Keratinocyte (primary cell): ENCODE measurements around the gene SVOPL. TPM values are rescaled to one million over a fixed set of nuclear protein-coding genes. Genes with fewer than 3 reads are reported as not detected.

ENCODE experiments used
- DNase-seq: peaks from one replicate; pipeline ENCODE4 v3.0.0-alpha.2; 2011; ENCODE audit warnings: low read depth, missing footprints, low spot score
- FAIRE-seq: peaks from 2 replicates; lab custom pipeline; 2011; peaks lifted over from hg19 to GRCh38; lab: Jason Lieb, UNC
- H2AFZ ChIP-seq: 2 replicates; pipeline ENCODE4 v1.6.0; 2012; ENCODE audit warnings: low read length, control low read depth, inconsistent platforms; ENCODE audit not compliant: control insufficient read depth
- H3K27ac ChIP-seq: 2 replicates; pipeline ENCODE4 v1.5.1; 2011; ENCODE audit warnings: low read length; ENCODE audit not compliant: control insufficient read depth, insufficient read depth
- H3K27me3 ChIP-seq: 3 replicates; pipeline ENCODE4 v1.6.0; 2011; ENCODE audit warnings: low read length; ENCODE audit not compliant: control insufficient read depth, insufficient read depth; ENCODE audit errors: extremely low read depth
- H3K36me3 ChIP-seq, 2 experiments: 2 replicates in 1 of 2; 3 replicates in 1 of 2; pipeline ENCODE4 v1.5.1; 2011; ENCODE audit warnings: low read length in 2 of 2, mild to moderate bottlenecking in 1 of 2; ENCODE audit not compliant: control insufficient read depth in 2 of 2, insufficient read depth in 2 of 2; ENCODE audit errors: extremely low read depth in 1 of 2
- H3K4me1 ChIP-seq: 3 replicates; pipeline ENCODE4 v1.5.1; 2011; ENCODE audit warnings: low read length; ENCODE audit not compliant: control insufficient read depth, insufficient read depth; ENCODE audit errors: extremely low read depth
- H3K4me2 ChIP-seq: 3 replicates; pipeline ENCODE4 v1.6.0; 2011; ENCODE audit warnings: low read depth, low read length; ENCODE audit not compliant: control insufficient read depth, insufficient read depth; ENCODE audit errors: extremely low read depth
- H3K4me3 ChIP-seq, 3 experiments: fragments of 200-600 bp in 1 of 3; sonication (generic) in 1 of 3; 2 replicates in 2 of 3; 3 replicates in 1 of 3; pipeline ENCODE4 v1.5.1; 2011 to 2016; ENCODE audit warnings: low read length in 3 of 3, mild to moderate bottlenecking in 3 of 3, control low read depth in 2 of 3, inconsistent platforms in 1 of 3, low read depth in 1 of 3, mixed read lengths in 1 of 3, mixed run types in 1 of 3, moderate library complexity in 1 of 3; ENCODE audit not compliant: control insufficient read depth in 2 of 3, insufficient read depth in 2 of 3; ENCODE audit errors: extremely low read depth in 1 of 3
- H3K79me2 ChIP-seq: 2 replicates; pipeline ENCODE4 v1.6.0; 2012; ENCODE audit warnings: low read length; ENCODE audit not compliant: control insufficient read depth, insufficient read depth
- H3K9ac ChIP-seq: 3 replicates; pipeline ENCODE4 v1.6.0; 2011; ENCODE audit warnings: low read length; ENCODE audit not compliant: control insufficient read depth, insufficient read depth; ENCODE audit errors: extremely low read depth
- H3K9me1 ChIP-seq: 3 replicates; pipeline ENCODE4 v1.6.0; 2011; ENCODE audit warnings: low read length; ENCODE audit not compliant: control insufficient read depth, insufficient read depth; ENCODE audit errors: extremely low read depth
- H3K9me3 ChIP-seq: 2 replicates; pipeline ENCODE4 v1.5.1; 2012; ENCODE audit warnings: low read depth, low read length; ENCODE audit not compliant: control insufficient read depth
- H4K20me1 ChIP-seq: 3 replicates; pipeline ENCODE4 v1.6.0; 2011; ENCODE audit warnings: low read length; ENCODE audit not compliant: control insufficient read depth, insufficient read depth; ENCODE audit errors: extremely low read depth
- CTCF ChIP-seq, 3 experiments: IDR thresholded peaks in 1 of 3; conservative IDR thresholded peaks in 1 of 3; optimal IDR thresholded peaks in 1 of 3; 2 replicates in 2 of 3; 3 replicates in 1 of 3; pipeline versions ENCODE3 to v1.5.1; 2011; ENCODE audit warnings: low read length in 3 of 3, mild to moderate bottlenecking in 3 of 3, moderate library complexity in 2 of 3, control low read depth in 1 of 3, inconsistent platforms in 1 of 3; ENCODE audit not compliant: insufficient read depth in 2 of 3; ENCODE audit errors: extremely low read depth in 1 of 3
- EZH2 ChIP-seq: IDR thresholded peaks from one replicate; pipeline ENCODE4 v1.6.1; 2012; ENCODE audit warnings: inconsistent platforms, mild to moderate bottlenecking, low read length, moderate library complexity
- dilution Hi-C: fragments of 300-500 bp; cut with MboI; formaldehyde crosslinking; loops from one replicate; pipeline ENCODE4 v1.7.0; 2020; ENCODE audit warnings: low sequenced_read_pairs; ENCODE audit not compliant: extremely low pct_ligation_motif_present
- polyA plus RNA-seq, 5 experiments: library from polyadenylated mRNA; depleted of rRNA in 3 of 5; stranded (reverse) in 3 of 5; stranded (forward) in 1 of 5; unstranded in 1 of 5; fragments of >200 nt; gene quantifications; 1 replicate in 1 of 5; 2 replicates in 3 of 5; 3 replicates in 1 of 5; pipeline versions ENCODE4 v1.2.1 to v1.2.3, GENCODE V29; 2011 to 2012; ENCODE audit warnings: missing spikeins in 2 of 5, low read depth in 1 of 5, low replicate concordance in 1 of 5

SVOPL gene
- polyA plus RNA-seq, 1 donor (not counting 4 experiments of a cell fraction or from before 2014, with no cell fraction given), result not detected

- H3K9me1 ChIP-seq, result no peaks in the 10 kb centered on the region
- TF ChIP-seq CTCF (optimal IDR thresholded peaks at IDR 0.05 in 1 of 3, IDR thresholded peaks at IDR 0.05 in 1 of 3, conservative IDR thresholded peaks at IDR 0.05 in 1 of 3; ENCODE audit: extremely low read depth in 1 of 3, insufficient read depth in 2 of 3, low read length in 3 of 3) (no peak), EZH2 (no peak)
- no peaks in the 10 kb centered on the region for H3K79me2 ChIP-seq
- no peaks in the 10 kb centered on the region for H3K27me3 ChIP-seq
- H3K4me1 ChIP-seq, result no peaks in the 10 kb centered on the region
- H3K9ac ChIP-seq, result no peak overlapping the region
- no peak overlapping the region for H3K4me3 ChIP-seq
- no peak overlapping the region for H3K27ac ChIP-seq
- H3K4me2 ChIP-seq, result no peak overlapping the region
- no peak overlapping the region for H2AFZ ChIP-seq
- no peak for DNase-seq
- H4K20me1 ChIP-seq, result no peaks in the 10 kb centered on the region
- dilution Hi-C loops, result no loop called here
- H3K9me3 ChIP-seq, result no peaks in the 10 kb centered on the region
- FAIRE-seq, result no peak
- H3K36me3 ChIP-seq, result no peaks in the 10 kb centered on the region
These were observed 40.0 kb downstream of the SVOPL start for GRCh38 chr7:138661069-138661635.

- Histone ChIP-seq H3K79me2 (no peaks in the 10 kb centered on the region), H3K9me1 (no peaks in the 10 kb centered on the region), H3K4me1 (no peaks in the 10 kb centered on the region), H3K36me3 (no peaks in the 10 kb centered on the region), H3K9me3 (no peaks in the 10 kb centered on the region), H2AFZ (no peak overlapping the region), H3K9ac (no peak overlapping the region), H3K27me3 (no peaks in the 10 kb centered on the region), H4K20me1 (no peaks in the 10 kb centered on the region), H3K4me3 (no peak overlapping the region), H3K27ac (no peak overlapping the region), H3K4me2 (no peak overlapping the region)
- dilution Hi-C loops, result no loop called here
- TF ChIP-seq CTCF (optimal IDR thresholded peaks at IDR 0.05 in 1 of 3, IDR thresholded peaks at IDR 0.05 in 1 of 3, conservative IDR thresholded peaks at IDR 0.05 in 1 of 3; ENCODE audit: extremely low read depth in 1 of 3, insufficient read depth in 2 of 3, low read length in 3 of 3) (no peak), EZH2 (no peak)
- no peak for FAIRE-seq
- no peak for DNase-seq
These were observed 42.3 kb downstream of the SVOPL start for GRCh38 chr7:138658889-138659288.
